Stimulated activated memory B cell treated with anti-CD40 and anti-IgM and Interleukin-4, amounts not matched to agents 10 μg/mL and 1 μg/mL and 100 μg/mL, for 72 hours (primary cell): ENCODE data around the gene CIT.

Source experiments
- ATAC-seq: fragments of 150-1000 bp; cut with Tn5 transposase; 2 replicates; pipeline ENCODE4 v1.10.0; 2021
- H3K27ac Mint-ChIP-seq: one replicate; pipeline ENCODE4 v1.8.0; 2022; ENCODE audit warnings: mild to moderate bottlenecking, mixed read lengths
- H3K27me3 Mint-ChIP-seq: one replicate; pipeline ENCODE4 v1.8.0; 2022; ENCODE audit warnings: mixed read lengths
- H3K36me3 Mint-ChIP-seq: one replicate; pipeline ENCODE4 v1.8.0; 2022; ENCODE audit warnings: mixed read lengths
- H3K4me1 Mint-ChIP-seq: one replicate; pipeline ENCODE4 v1.8.0; 2022; ENCODE audit warnings: mixed read lengths
- H3K4me3 Mint-ChIP-seq: one replicate; pipeline ENCODE4 v1.8.0; 2022; ENCODE audit warnings: mild to moderate bottlenecking, moderate library complexity, mixed read lengths
- H3K9me3 Mint-ChIP-seq: one replicate; pipeline ENCODE4 v1.8.0; 2022; ENCODE audit warnings: mixed read lengths

Gene CIT

GRCh38 chr12:119681111-119681510 lies 196.0 kb downstream of the CIT start:
- Mint-ChIP-seq H3K9me3 (no peaks in the 10 kb centered on the region), H3K4me3 (no peak overlapping the region), H3K27ac (peak overlapping the region; percentile 93), H3K4me1 (peaks cover 46% of the 10 kb centered on the region), H3K36me3 (peaks cover 47% of the 10 kb centered on the region), H3K27me3 (no peaks in the 10 kb centered on the region)
- ATAC-seq = no peak

- Mint-ChIP-seq H3K9me3 (no peaks in the 10 kb centered on the region), H3K36me3 (peaks cover 61% of the 10 kb centered on the region), H3K27me3 (no peaks in the 10 kb centered on the region), H3K27ac (peak overlapping the region; percentile 93), H3K4me1 (peaks cover 48% of the 10 kb centered on the region), H3K4me3 (no peak overlapping the region)
- no peak for ATAC-seq
Observed at GRCh38 chr12:119679490-119679889, 197.6 kb downstream of the CIT start.

DNA sequence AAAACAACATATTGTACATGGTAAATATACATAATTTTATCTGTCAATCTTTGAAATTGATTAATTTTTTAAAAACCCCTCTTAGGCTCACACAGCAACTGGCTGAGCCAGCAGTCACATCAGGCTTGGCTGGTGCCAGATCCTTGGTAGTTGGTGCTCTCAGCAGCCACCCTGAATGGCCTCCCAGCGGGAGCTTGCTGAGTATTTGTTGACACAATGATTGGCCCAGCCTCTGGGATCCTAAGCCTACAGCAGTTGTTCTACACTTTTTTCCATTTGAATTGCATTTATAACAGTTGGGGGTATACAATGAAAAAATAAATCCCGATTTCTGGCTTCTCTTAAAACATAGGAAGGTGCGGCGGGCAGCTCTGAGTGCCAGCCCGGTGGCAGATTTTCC lies 198.0 kb downstream of the CIT start:
- peak overlapping the region; percentile 93 for H3K27ac Mint-ChIP-seq
- no peak for ATAC-seq

DNA sequence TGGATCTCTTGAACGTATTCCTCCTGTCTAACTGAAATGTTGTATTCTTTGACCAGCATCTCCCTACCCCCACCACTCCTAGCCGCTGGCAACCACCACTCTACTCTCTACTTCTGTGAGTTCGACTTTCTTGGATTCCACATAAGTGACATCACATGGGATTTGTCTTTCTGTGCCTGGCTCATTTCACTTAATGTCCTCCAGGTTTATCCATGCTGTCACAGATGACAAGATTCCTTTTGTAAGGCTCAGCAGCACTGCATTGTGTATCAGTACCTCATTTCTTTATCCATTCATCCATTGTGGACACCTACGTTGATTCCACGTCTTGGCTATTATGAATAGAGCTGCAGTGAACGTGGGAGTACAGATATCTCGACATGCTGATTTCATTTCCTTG lies 198.7 kb downstream of the CIT start:
- Mint-ChIP-seq H3K9me3 (no peaks in the 10 kb centered on the region), H3K36me3 (peaks cover 65% of the 10 kb centered on the region), H3K27me3 (no peaks in the 10 kb centered on the region), H3K4me3 (no peak overlapping the region), H3K4me1 (peaks cover 51% of the 10 kb centered on the region), H3K27ac (peak overlapping the region; percentile 93)
- no peak for ATAC-seq

More for the DNA sequence above, 198.0 kb downstream of the CIT start:
- Mint-ChIP-seq H3K36me3 (peaks cover 64% of the 10 kb centered on the region), H3K4me1 (peaks cover 50% of the 10 kb centered on the region), H3K9me3 (no peaks in the 10 kb centered on the region), H3K27me3 (no peaks in the 10 kb centered on the region), H3K4me3 (no peak overlapping the region)

DNA sequence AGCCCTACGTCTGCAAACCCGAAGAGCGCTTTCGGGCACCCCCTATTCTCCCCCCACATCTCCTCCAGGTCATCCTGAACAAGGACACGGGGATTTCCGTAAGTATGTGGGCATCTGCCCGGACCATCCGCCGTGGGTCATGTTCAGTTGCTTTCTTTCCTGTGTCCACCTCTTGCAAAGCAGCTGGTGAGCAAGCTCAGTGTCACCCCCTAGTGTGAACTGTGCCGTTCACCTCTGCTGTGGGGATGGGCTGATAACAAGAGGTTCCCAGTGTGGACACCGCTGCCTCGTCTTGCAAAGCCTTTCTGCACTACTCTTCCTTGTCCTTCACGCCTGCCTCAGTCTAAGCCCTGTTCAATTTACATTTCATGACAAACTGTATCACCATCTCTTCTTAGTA lies 200.5 kb downstream of the CIT start:
- peak overlapping the region; percentile 20 for H3K27ac Mint-ChIP-seq
- H3K27me3 Mint-ChIP-seq = no peaks in the 10 kb centered on the region
- H3K9me3 Mint-ChIP-seq = no peaks in the 10 kb centered on the region
- H3K36me3 Mint-ChIP-seq = peaks cover 84% of the 10 kb centered on the region
- peaks cover 50% of the 10 kb centered on the region for H3K4me1 Mint-ChIP-seq
- H3K4me3 Mint-ChIP-seq = no peak overlapping the region
- no peak for ATAC-seq

GRCh38 chr12:119676022-119676421 lies 201.1 kb downstream of the CIT start:
- Mint-ChIP-seq H3K27me3 (no peaks in the 10 kb centered on the region), H3K4me3 (no peak overlapping the region), H3K4me1 (peaks cover 52% of the 10 kb centered on the region), H3K36me3 (peaks cover 89% of the 10 kb centered on the region), H3K9me3 (no peaks in the 10 kb centered on the region), H3K27ac (peak overlapping the region; percentile 67)
- no peak for ATAC-seq

GRCh38 chr12:119674560-119674959 lies 202.6 kb downstream of the CIT start:
- peak overlapping the region; percentile 94 for H3K27ac Mint-ChIP-seq
- ATAC-seq = no peak

GRCh38 chr12:119673634-119674033 lies 203.5 kb downstream of the CIT start:
- Mint-ChIP-seq H3K27me3 (no peaks in the 10 kb centered on the region), H3K9me3 (no peaks in the 10 kb centered on the region), H3K4me1 (peaks cover 66% of the 10 kb centered on the region), H3K4me3 (peak overlapping the region; percentile 48), H3K36me3 (peaks cover 82% of the 10 kb centered on the region), H3K27ac (peak overlapping the region; percentile 94)
- peak; percentile 84 for ATAC-seq

More at GRCh38 chr12:119674560-119674959, 202.6 kb downstream of the CIT start:
- H3K27me3 Mint-ChIP-seq = no peaks in the 10 kb centered on the region
- H3K36me3 Mint-ChIP-seq = peaks cover 89% of the 10 kb centered on the region
- no peak overlapping the region for H3K4me3 Mint-ChIP-seq
- no peaks in the 10 kb centered on the region for H3K9me3 Mint-ChIP-seq
- H3K4me1 Mint-ChIP-seq = peaks cover 66% of the 10 kb centered on the region

DNA sequence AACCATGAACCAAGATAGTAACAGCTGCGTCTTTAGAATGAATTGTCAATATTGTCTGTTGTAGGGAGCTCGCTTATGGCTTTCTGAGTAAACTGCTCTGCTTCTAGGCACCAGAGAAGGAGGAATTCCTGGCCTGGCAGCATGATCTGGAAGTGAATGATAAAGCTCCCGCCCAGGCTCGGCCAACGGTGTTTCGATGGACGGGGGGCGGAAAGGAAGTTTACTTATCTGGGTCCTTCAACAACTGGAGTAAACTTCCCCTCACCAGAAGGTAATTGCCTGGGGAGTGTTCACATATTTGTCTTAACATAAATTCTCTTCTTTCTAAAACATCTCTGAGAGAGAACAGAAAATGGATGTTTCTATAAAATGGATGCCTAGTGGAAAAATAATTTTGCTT lies 204.9 kb downstream of the CIT start:
- no peak for ATAC-seq
- Mint-ChIP-seq H3K4me3 (no peak overlapping the region), H3K9me3 (no peaks in the 10 kb centered on the region), H3K36me3 (peaks cover 76% of the 10 kb centered on the region), H3K27ac (peak overlapping the region; percentile 94), H3K4me1 (peaks cover 68% of the 10 kb centered on the region), H3K27me3 (no peaks in the 10 kb centered on the region)

GRCh38 chr12:119671070-119671469 lies 206.1 kb downstream of the CIT start:
- peaks cover 64% of the 10 kb centered on the region for H3K36me3 Mint-ChIP-seq
- H3K4me3 Mint-ChIP-seq = peak overlapping the region; percentile 38
- peak overlapping the region; percentile 94 for H3K27ac Mint-ChIP-seq
- H3K4me1 Mint-ChIP-seq = peaks cover 72% of the 10 kb centered on the region
- no peaks in the 10 kb centered on the region for H3K27me3 Mint-ChIP-seq
- no peaks in the 10 kb centered on the region for H3K9me3 Mint-ChIP-seq
- ATAC-seq = no peak

DNA sequence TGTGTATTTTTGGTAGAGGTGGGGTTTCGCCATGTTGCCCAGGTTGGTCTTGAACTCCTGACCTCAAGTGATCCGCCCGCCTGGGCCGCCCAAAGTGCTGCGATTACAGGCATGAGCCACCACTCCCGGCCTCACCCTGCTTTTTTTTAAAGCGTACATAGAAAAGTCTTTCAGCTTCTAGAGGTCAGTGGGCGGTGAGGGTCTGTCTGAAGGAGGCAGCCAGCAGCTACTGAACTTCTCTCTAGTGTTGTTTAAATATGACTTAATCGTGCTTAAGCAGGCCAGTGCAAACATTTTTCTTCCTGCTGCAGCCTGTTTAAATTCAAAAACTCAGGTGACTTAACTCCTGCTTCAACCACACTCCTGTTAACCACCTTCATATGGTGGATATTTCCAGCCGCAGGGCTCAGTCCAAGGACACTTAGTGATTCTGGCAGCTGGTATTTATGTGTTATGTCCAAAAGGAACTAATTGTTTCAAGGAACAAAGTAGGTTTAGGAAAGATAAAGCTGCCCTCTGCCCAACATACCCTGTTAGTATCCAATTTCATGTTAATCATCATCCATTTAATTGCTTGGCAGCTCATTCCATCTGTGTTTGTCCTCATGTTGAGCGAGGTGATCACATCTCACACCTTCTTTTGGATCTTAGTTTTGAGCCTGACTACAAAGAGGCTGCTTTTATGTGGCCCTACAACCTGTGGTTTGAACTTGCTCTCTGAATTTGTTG lies 207.2 kb downstream of the CIT start:
- Mint-ChIP-seq H3K27me3 (no peaks in the 10 kb centered on the region), H3K27ac (peak overlapping the region; percentile 94), H3K36me3 (peaks cover 53% of the 10 kb centered on the region), H3K4me3 (peak overlapping the region; percentile 90), H3K9me3 (no peaks in the 10 kb centered on the region), H3K4me1 (peaks cover 67% of the 10 kb centered on the region)
- ATAC-seq = no peak

DNA sequence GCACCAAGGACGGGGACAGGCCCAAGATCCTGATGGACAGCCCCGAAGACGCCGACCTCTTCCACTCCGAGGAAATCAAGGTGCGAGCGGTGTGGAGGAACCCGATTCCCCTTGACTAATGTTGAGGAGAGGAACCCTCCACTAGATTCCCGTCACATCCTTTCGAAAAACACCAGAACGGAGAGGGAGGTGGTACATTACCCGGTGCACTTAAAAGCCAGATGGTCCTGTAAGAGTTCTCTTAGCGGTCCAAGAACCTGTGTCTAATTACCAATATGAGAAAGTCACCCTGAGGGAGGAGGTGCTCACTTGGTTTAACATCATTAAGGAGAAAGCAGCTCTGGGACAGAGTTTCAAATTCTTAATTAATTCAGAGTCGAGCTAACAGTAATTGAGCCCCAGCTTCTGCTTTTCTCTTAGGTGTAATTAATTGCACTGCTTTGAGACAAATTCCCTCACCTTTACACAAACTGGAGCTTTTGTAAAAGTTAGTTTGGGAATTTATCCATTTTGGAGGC lies 208.7 kb downstream of the CIT start:
- H3K27me3 Mint-ChIP-seq = no peaks in the 10 kb centered on the region
- H3K36me3 Mint-ChIP-seq = peaks cover 40% of the 10 kb centered on the region
- H3K4me1 Mint-ChIP-seq = peaks cover 58% of the 10 kb centered on the region
- ATAC-seq = peak; percentile 21
- peaks cover 4% of the 10 kb centered on the region for H3K9me3 Mint-ChIP-seq
- H3K4me3 Mint-ChIP-seq = peak overlapping the region; percentile 90
- peak overlapping the region; percentile 94 for H3K27ac Mint-ChIP-seq

DNA sequence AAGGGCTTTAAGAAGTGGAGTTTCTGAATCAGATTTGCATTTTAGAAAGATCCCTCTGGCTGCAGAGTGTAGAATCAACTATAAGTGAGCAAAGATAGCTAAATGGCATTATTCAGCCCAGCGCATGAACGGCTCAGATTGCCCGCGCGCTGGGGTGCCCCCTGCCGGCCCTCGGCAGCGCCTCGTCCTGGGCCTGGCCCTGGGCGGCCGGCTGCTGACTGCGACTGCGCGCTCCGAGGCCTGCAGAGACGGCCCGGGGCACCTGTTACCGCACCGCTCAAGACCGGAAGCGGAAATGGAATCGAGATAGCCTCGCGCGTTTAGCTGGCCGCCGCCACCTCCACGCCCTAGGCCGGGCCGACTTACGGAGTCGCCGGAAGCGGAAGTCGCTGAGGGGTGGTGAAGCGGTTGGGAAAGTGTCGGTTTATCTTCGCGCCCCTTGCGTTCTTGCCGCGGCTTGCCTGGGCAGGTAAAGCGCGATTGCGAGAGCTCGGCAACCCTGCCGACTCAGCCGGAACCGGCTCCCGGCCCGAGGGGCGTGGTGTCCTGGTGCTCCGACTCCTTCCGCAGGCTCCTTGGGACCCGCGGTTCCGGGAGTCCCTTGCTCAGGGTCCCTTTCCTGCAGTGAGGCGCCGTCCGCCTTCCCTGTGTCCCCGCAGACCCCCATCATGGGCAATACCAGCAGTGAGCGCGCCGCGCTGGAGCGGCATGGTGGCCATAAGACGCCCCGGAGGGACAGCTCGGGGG lies 209.4 kb downstream of the CIT start, which contains the start of gene PRKAB1:
TSS of gene PRKAB1 (plus strand) at position 557 of the 747 bp plus-strand sequence. CDS start at position 669, 112 bp downstream.
- H3K4me1 Mint-ChIP-seq = peaks cover 52% of the 10 kb centered on the region
- peak; percentile 99 for ATAC-seq
- peaks cover 4% of the 10 kb centered on the region for H3K9me3 Mint-ChIP-seq
- no peaks in the 10 kb centered on the region for H3K27me3 Mint-ChIP-seq
- peak within 1 kb of the TSS; percentile 94 for H3K27ac Mint-ChIP-seq
- peak within 1 kb of the TSS; percentile 90 for H3K4me3 Mint-ChIP-seq
- peaks cover 34% of the 10 kb centered on the region for H3K36me3 Mint-ChIP-seq

DNA sequence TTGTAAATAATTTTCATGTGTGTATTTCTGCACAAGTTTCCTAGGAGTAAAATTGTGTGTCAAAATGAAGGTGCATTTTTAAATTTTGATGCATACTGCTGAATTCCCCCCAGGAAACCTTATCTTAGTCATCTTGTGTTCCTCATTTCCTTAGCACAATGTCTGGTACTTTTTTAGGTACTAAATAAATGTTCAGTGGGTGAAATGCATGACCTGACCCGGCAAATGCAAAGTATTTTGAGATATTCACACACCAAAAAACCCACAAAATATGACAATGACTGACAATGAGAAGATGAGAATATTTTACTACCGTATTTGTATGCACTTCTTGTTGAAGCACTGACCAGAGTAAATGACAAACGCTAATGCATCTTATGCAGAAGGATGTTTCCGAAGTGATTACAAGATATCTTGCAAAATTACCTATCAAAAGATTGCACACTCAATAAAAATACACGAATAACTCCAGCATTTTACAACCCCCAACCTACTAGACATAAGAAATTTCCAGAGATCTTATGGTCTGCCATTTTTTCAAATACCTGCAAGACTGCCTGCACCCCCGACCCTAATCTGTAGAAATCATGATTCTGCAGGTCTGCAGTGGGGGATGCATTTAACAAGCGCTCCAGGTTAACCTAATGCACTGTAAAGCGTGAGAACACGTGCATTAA lies 210.1 kb downstream of the CIT start:
- peak; percentile 31 for ATAC-seq
- peaks cover 27% of the 10 kb centered on the region for H3K36me3 Mint-ChIP-seq
- H3K9me3 Mint-ChIP-seq = peaks cover 4% of the 10 kb centered on the region
- peaks cover 46% of the 10 kb centered on the region for H3K4me1 Mint-ChIP-seq
- no peaks in the 10 kb centered on the region for H3K27me3 Mint-ChIP-seq
- peak overlapping the region; percentile 94 for H3K27ac Mint-ChIP-seq
- H3K4me3 Mint-ChIP-seq = peak overlapping the region; percentile 90

GRCh38 chr12:119666226-119666795 lies 210.8 kb downstream of the CIT start:
- no peaks in the 10 kb centered on the region for H3K27me3 Mint-ChIP-seq
- peak overlapping the region; percentile 94 for H3K27ac Mint-ChIP-seq
- peak overlapping the region; percentile 90 for H3K4me3 Mint-ChIP-seq
- H3K36me3 Mint-ChIP-seq = peaks cover 19% of the 10 kb centered on the region
- ATAC-seq = no peak
- peaks cover 39% of the 10 kb centered on the region for H3K4me1 Mint-ChIP-seq
- H3K9me3 Mint-ChIP-seq = peaks cover 4% of the 10 kb centered on the region
